MM.1S (cell line): Measurements from ENCODE around the gene SLITRK5.

ENCODE experiments used
- DNase-seq: peaks from one replicate; pipeline ENCODE4 v3.0.0-alpha.2; 2015
- H2AFZ ChIP-seq: fragments of 300-600 bp; sonication (generic); 2 replicates; pipeline ENCODE4 v1.6.0; 2016; ENCODE audit warnings: antibody characterized with exemption, low read length
- H3F3A ChIP-seq: fragments of 300-600 bp; sonication (generic); 2 replicates; pipeline ENCODE4 v1.6.1; 2016; ENCODE audit warnings: mild to moderate bottlenecking, antibody characterized with exemption, low read length, moderate library complexity, mixed read lengths; ENCODE audit not compliant: insufficient read depth
- H3K27ac ChIP-seq: fragments of 300-600 bp; sonication (generic); 2 replicates; pipeline ENCODE4 v1.5.1; 2016; ENCODE audit warnings: mild to moderate bottlenecking, low read length
- H3K27me3 ChIP-seq: fragments of 300-600 bp; sonication (generic); replicated peaks from 2 replicates; pipeline ENCODE4 v1.6.0; 2016; ENCODE audit warnings: low read length; ENCODE audit not compliant: insufficient read depth
- H3K36me3 ChIP-seq: fragments of 300-600 bp; sonication (generic); replicated peaks from 2 replicates; pipeline ENCODE4 v1.6.1; 2016; ENCODE audit warnings: mild to moderate bottlenecking, low read length, mixed read lengths; ENCODE audit not compliant: insufficient read depth
- H3K4me1 ChIP-seq: fragments of 300-600 bp; sonication (generic); 2 replicates; pipeline ENCODE4 v1.6.1; 2016; ENCODE audit warnings: low read length, mixed read lengths
- H3K4me2 ChIP-seq: fragments of 300-600 bp; sonication (generic); 2 replicates; pipeline ENCODE4 v1.6.0; 2016; ENCODE audit warnings: low read depth, low read length
- H3K4me3 ChIP-seq: fragments of 300-600 bp; sonication (generic); 2 replicates; pipeline ENCODE4 v1.5.1; 2016; ENCODE audit warnings: low read length, mixed read lengths
- H3K79me2 ChIP-seq: fragments of 300-600 bp; sonication (generic); 2 replicates; pipeline ENCODE4 v1.6.1; 2016; ENCODE audit warnings: mixed run types, low read length, mixed read lengths
- H3K9ac ChIP-seq: fragments of 300-600 bp; sonication (generic); 2 replicates; pipeline ENCODE4 v1.6.1; 2016; ENCODE audit warnings: low read length, mixed read lengths
- H3K9me2 ChIP-seq: fragments of 300-600 bp; sonication (generic); replicated peaks from 2 replicates; pipeline ENCODE4 v1.6.1; 2016; ENCODE audit warnings: mild to moderate bottlenecking, low read length, mixed read lengths; ENCODE audit not compliant: insufficient read depth
- H3K9me3 ChIP-seq: fragments of 300-600 bp; sonication (generic); replicated peaks from 2 replicates; pipeline ENCODE4 v1.6.1; 2016; ENCODE audit warnings: mild to moderate bottlenecking, low read length, mixed read lengths; ENCODE audit not compliant: insufficient read depth
- H4K20me1 ChIP-seq: fragments of 300-600 bp; sonication (generic); 2 replicates; pipeline ENCODE4 v1.6.1; 2016; ENCODE audit warnings: mild to moderate bottlenecking, low read length, moderate library complexity, mixed read lengths; ENCODE audit not compliant: insufficient read depth
- CTCF ChIP-seq: fragments of 300-600 bp; sonication (generic); IDR thresholded peaks from 2 replicates; pipeline ENCODE4 v1.5.1; 2016; ENCODE audit warnings: antibody characterized with exemption, low read length, mixed read lengths
- EZH2 ChIP-seq: fragments of 300-600 bp; sonication (generic); optimal IDR thresholded peaks from 2 replicates; pipeline ENCODE3; 2017; ENCODE audit warnings: low read depth, mild to moderate bottlenecking, antibody characterized with exemption, low read length, mixed read lengths
- EZH2phosphoT487 ChIP-seq: fragments of 300-600 bp; sonication (generic); IDR thresholded peaks from 2 replicates; pipeline ENCODE4 v1.6.1; 2018; ENCODE audit warnings: antibody characterized with exemption, low read length

The SLITRK5 gene

GRCh38 chr13:87661471-87661870 lies 9.7 kb upstream of the SLITRK5 start:
- Histone ChIP-seq H3K36me3 (no peaks in the 10 kb centered on the region), H2AFZ (no peak overlapping the region), H3F3A (no peaks in the 10 kb centered on the region), H3K79me2 (no peaks in the 10 kb centered on the region), H3K4me2 (no peak overlapping the region), H3K4me3 (no peak overlapping the region), H3K27ac (no peak overlapping the region), H3K9me3 (no peaks in the 10 kb centered on the region), H4K20me1 (no peaks in the 10 kb centered on the region), H3K9ac (no peak overlapping the region), H3K9me2 (no peaks in the 10 kb centered on the region), H3K4me1 (no peaks in the 10 kb centered on the region), H3K27me3 (no peaks in the 10 kb centered on the region)
- TF ChIP-seq CTCF, result no peak
- DNase-seq, result no peak

- Histone ChIP-seq H3K4me2 (no peak overlapping the region), H3K27ac (no peak overlapping the region), H3K4me3 (no peak overlapping the region), H3K9me2 (no peaks in the 10 kb centered on the region), H3F3A (peaks cover 9% of the 10 kb centered on the region; the same call in 1 of the 2 replicates), H2AFZ (no peak overlapping the region), H3K27me3 (no peaks in the 10 kb centered on the region), H4K20me1 (no peaks in the 10 kb centered on the region), H3K36me3 (no peaks in the 10 kb centered on the region), H3K9me3 (no peaks in the 10 kb centered on the region), H3K79me2 (no peaks in the 10 kb centered on the region), H3K9ac (no peak overlapping the region), H3K4me1 (no peaks in the 10 kb centered on the region)
- DNase-seq, result no peak
- TF ChIP-seq CTCF (no peak), EZH2 (no peak), EZH2phosphoT487 (no peak)
Measured at GRCh38 chr13:87666831-87667230, 4.3 kb upstream of the SLITRK5 start.

- TF ChIP-seq EZH2 (no peak), EZH2phosphoT487 (no peak), CTCF (no peak)
- no peak overlapping the region for H3K27ac ChIP-seq
- no peak overlapping the region for H3K4me2 ChIP-seq
- no peaks in the 10 kb centered on the region for H3K4me1 ChIP-seq
- H3F3A ChIP-seq, result peaks cover 9% of the 10 kb centered on the region; the same call in 1 of the 2 replicates
- no peak overlapping the region for H3K4me3 ChIP-seq
- H3K79me2 ChIP-seq, result no peaks in the 10 kb centered on the region
- H3K36me3 ChIP-seq, result no peaks in the 10 kb centered on the region
- no peaks in the 10 kb centered on the region for H3K27me3 ChIP-seq
- no peaks in the 10 kb centered on the region for H4K20me1 ChIP-seq
- no peak overlapping the region for H2AFZ ChIP-seq
- no peaks in the 10 kb centered on the region for H3K9me3 ChIP-seq
- H3K9me2 ChIP-seq, result no peaks in the 10 kb centered on the region
- no peak for DNase-seq
- H3K9ac ChIP-seq, result no peak overlapping the region
Measured at GRCh38 chr13:87667686-87668085, 3.5 kb upstream of the SLITRK5 start.
